BLaER1 (cell line): Measurements from ENCODE around the gene ARHGEF1.

Experiments
- H3K27ac ChIP-seq: shearing (Covaris generic); formaldehyde crosslinking; 2 replicates; pipeline ENCODE4 v1.8.1; 2022
- H3K27me3 ChIP-seq: shearing (Covaris generic); formaldehyde crosslinking; 2 replicates; pipeline ENCODE4 v1.8.1; 2022
- H3K36me3 ChIP-seq: shearing (Covaris generic); formaldehyde crosslinking; 2 replicates; pipeline ENCODE4 v1.8.1; 2022
- H3K4me1 ChIP-seq: shearing (Covaris generic); formaldehyde crosslinking; 2 replicates; pipeline ENCODE4 v1.8.1; 2022
- H3K4me2 ChIP-seq: shearing (Covaris generic); formaldehyde crosslinking; 2 replicates; pipeline ENCODE4 v1.8.1; 2022
- H3K4me3 ChIP-seq: shearing (Covaris generic); formaldehyde crosslinking; 2 replicates; pipeline ENCODE4 v1.8.1; 2022
- H3K9ac ChIP-seq: shearing (Covaris generic); formaldehyde crosslinking; 2 replicates; pipeline ENCODE4 v1.8.1; 2022
- H3K9me3 ChIP-seq: shearing (Covaris generic); formaldehyde crosslinking; 2 replicates; pipeline ENCODE4 v1.8.1; 2022
- H4K20me1 ChIP-seq: shearing (Covaris generic); formaldehyde crosslinking; 2 replicates; pipeline ENCODE4 v1.8.1; 2022
- Cebpa-rat ChIP-seq: shearing (Covaris generic); IDR thresholded peaks from 2 replicates; pipeline ENCODE4 v1.8.1; 2022

ARHGEF1 gene

DNA sequence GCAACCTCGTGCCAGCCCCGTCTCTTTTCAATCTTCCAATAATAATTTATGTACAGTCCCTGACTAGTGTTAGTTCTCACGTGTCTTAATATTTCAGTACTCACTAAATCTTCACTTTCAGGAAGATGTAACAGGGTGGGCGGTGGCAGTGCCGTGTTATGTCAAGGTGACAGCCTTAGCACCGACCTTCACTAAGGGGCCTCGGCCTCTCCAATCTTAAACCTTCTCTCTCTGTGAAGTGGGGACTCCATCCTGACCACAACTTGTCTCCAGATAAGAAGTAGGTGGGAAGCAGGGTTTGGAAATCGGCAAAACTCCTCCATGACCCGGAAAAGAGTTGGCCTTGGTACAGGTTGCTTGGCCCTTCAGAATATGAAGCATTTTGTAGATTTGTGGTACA, 21.1 kb upstream of the ARHGEF1 start:
- Histone ChIP-seq H4K20me1 (peaks cover 62% of the 10 kb centered on the region), H3K9ac (peak overlapping the region; percentile 100), H3K27ac (peak overlapping the region; percentile 100; the same call in 1 of the 2 replicates), H3K4me2 (peak overlapping the region; percentile 99), H3K36me3 (peaks cover 63% of the 10 kb centered on the region), H3K4me3 (peak overlapping the region; percentile 98), H3K9me3 (no peaks in the 10 kb centered on the region), H3K4me1 (peaks cover 83% of the 10 kb centered on the region), H3K27me3 (no peaks in the 10 kb centered on the region)
- no peak for TF ChIP-seq Cebpa-rat

- no peak for TF ChIP-seq Cebpa-rat
- Histone ChIP-seq H3K4me1 (peaks cover 85% of the 10 kb centered on the region), H3K4me2 (peak overlapping the region; percentile 99), H3K36me3 (peaks cover 70% of the 10 kb centered on the region), H3K9ac (peak overlapping the region; percentile 100), H3K9me3 (no peaks in the 10 kb centered on the region), H4K20me1 (peaks cover 69% of the 10 kb centered on the region), H3K27ac (peak overlapping the region; percentile 100), H3K4me3 (peak overlapping the region; percentile 98), H3K27me3 (no peaks in the 10 kb centered on the region)
Observed at GRCh38 chr19:41862445-41862986, 20.5 kb upstream of the ARHGEF1 start.

DNA sequence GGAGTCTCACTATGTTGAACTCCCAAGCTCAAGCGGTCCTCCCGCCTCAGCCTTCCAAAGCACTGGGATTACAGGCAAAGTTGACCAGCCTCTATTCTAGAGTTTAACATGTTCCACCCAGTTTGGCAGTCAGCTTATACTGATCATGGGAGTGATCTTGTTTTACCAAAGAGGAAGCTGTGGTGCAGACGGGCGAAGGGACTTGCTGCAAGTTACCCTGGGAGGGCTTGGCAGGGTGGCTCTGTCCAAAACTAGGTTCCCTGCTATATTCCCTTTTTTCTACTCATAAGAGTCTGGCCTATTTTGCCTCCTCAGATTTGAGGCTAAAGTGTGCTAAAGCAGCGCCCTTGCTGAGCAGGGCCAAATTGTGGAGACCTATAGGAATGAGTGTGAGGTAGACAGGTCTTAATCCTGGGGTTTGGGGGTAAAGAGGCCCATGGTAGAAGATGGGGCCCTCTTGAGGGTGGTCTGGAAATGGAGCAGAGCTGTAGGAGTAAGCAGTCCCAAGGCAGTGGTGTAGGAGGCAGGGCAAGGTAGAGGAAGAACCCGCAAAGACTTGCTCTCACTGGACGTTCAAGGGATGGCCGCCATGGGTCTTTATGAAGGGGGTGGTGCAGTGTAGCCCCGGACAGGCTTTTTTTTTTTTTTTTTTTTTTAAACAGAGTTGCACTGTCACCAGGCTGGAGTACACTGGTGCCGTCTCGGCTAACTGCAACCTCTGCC, 19.6 kb upstream of the ARHGEF1 start:
- Histone ChIP-seq H4K20me1 (peaks cover 77% of the 10 kb centered on the region), H3K4me1 (peaks cover 85% of the 10 kb centered on the region), H3K27me3 (no peaks in the 10 kb centered on the region), H3K4me3 (peak overlapping the region; percentile 98), H3K36me3 (peaks cover 78% of the 10 kb centered on the region), H3K9me3 (no peaks in the 10 kb centered on the region), H3K27ac (peak overlapping the region; percentile 100), H3K9ac (peak overlapping the region; percentile 100), H3K4me2 (peak overlapping the region; percentile 99)
- no peak for TF ChIP-seq Cebpa-rat

DNA sequence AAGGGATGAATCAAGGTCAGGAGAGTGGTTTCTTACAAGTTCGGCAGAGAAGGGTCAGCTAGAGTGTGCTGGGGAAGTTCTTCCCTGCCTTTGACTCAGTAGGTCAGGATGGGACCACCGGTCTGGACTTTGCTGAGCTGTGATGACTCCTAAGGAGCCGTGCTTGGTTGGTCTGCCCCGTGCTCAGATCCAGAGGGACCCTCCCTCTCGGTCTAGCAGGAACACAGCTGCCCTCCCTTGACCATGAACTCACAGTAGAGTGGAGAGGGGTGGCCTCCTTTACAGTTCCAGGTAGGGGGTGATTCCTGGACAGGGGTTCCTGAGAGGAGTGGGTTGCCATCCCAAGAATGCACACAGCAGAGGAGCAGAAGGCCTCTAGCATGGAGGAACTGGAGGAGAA, 18.6 kb upstream of the ARHGEF1 start:
- Histone ChIP-seq H3K36me3 (peaks cover 88% of the 10 kb centered on the region), H3K9me3 (no peaks in the 10 kb centered on the region), H3K4me2 (peak overlapping the region; percentile 99), H3K4me1 (peaks cover 86% of the 10 kb centered on the region), H3K4me3 (no peak overlapping the region), H3K27me3 (no peaks in the 10 kb centered on the region), H3K9ac (peak overlapping the region; percentile 100), H3K27ac (peak overlapping the region; percentile 48), H4K20me1 (peaks cover 88% of the 10 kb centered on the region)
- TF ChIP-seq Cebpa-rat = no peak

GRCh38 chr19:41866284-41866683, 16.7 kb upstream of the ARHGEF1 start:
- H3K9ac ChIP-seq = peak overlapping the region; percentile 74
- peak overlapping the region; percentile 55; the same call in 1 of the 2 replicates for H3K27ac ChIP-seq
- H3K4me3 ChIP-seq = no peak overlapping the region
- H3K36me3 ChIP-seq = peaks cover 100% of the 10 kb centered on the region
- H3K4me2 ChIP-seq = peak overlapping the region; percentile 99
- peaks cover 100% of the 10 kb centered on the region for H3K4me1 ChIP-seq
- peaks cover 100% of the 10 kb centered on the region for H4K20me1 ChIP-seq
- no peaks in the 10 kb centered on the region for H3K9me3 ChIP-seq
- TF ChIP-seq Cebpa-rat = no peak
- H3K27me3 ChIP-seq = no peaks in the 10 kb centered on the region

- Histone ChIP-seq H3K27ac (peak overlapping the region; percentile 97), H3K27me3 (no peaks in the 10 kb centered on the region), H3K9ac (peak overlapping the region; percentile 74), H3K4me1 (peaks cover 100% of the 10 kb centered on the region), H3K36me3 (peaks cover 91% of the 10 kb centered on the region), H3K4me2 (peak overlapping the region; percentile 99), H3K4me3 (peak overlapping the region; percentile 31; the same call in 1 of the 2 replicates), H3K9me3 (no peaks in the 10 kb centered on the region), H4K20me1 (peaks cover 94% of the 10 kb centered on the region)
- no peak for TF ChIP-seq Cebpa-rat
Observed at GRCh38 chr19:41868120-41868988, 14.6 kb upstream of the ARHGEF1 start.

- H3K4me1 ChIP-seq = peaks cover 100% of the 10 kb centered on the region
- H3K9ac ChIP-seq = peak overlapping the region; percentile 74
- H3K36me3 ChIP-seq = peaks cover 85% of the 10 kb centered on the region
- peak overlapping the region; percentile 99 for H3K4me2 ChIP-seq
- H3K27me3 ChIP-seq = no peaks in the 10 kb centered on the region
- peak overlapping the region; percentile 31; the same call in 1 of the 2 replicates for H3K4me3 ChIP-seq
- TF ChIP-seq Cebpa-rat = no peak
- no peaks in the 10 kb centered on the region for H3K9me3 ChIP-seq
- H3K27ac ChIP-seq = peak overlapping the region; percentile 97
- H4K20me1 ChIP-seq = peaks cover 88% of the 10 kb centered on the region
Observed at GRCh38 chr19:41868989-41869300, 14.0 kb upstream of the ARHGEF1 start.

GRCh38 chr19:41869374-41869955, 13.5 kb upstream of the ARHGEF1 start:
- Histone ChIP-seq H3K4me2 (peak overlapping the region; percentile 99), H3K36me3 (peaks cover 80% of the 10 kb centered on the region), H3K4me1 (peaks cover 100% of the 10 kb centered on the region), H3K9me3 (no peaks in the 10 kb centered on the region), H3K27ac (peak overlapping the region; percentile 97), H4K20me1 (peaks cover 83% of the 10 kb centered on the region), H3K27me3 (no peaks in the 10 kb centered on the region), H3K9ac (peak overlapping the region; percentile 74), H3K4me3 (peak overlapping the region; percentile 31; the same call in 1 of the 2 replicates)
- TF ChIP-seq Cebpa-rat = no peak

DNA sequence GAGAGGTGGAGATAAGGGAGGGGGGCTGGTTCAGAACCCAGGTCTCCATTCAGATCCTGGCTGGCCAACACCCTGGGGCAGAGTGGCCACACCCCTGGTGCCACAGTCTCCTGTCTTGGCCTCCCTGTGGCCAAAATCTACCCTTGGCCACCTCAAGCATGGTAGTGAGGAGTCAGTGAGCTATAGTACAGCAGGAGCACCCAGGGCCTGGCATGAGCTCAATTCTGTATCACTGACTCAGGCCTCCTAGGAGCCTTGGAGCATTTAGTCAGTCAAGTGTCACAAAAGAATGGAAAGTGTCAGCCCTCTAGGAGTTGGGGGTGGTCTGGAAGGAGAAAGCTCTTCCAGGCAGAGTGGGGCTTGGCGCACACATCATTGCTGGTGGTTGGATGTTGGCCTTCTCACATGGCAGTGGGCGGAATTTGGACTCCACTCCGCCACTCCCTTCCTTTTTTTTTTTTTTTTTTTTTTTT, 12.5 kb upstream of the ARHGEF1 start:
- Histone ChIP-seq H3K4me2 (peak overlapping the region; percentile 99), H4K20me1 (peaks cover 74% of the 10 kb centered on the region), H3K27ac (peak overlapping the region; percentile 97), H3K4me1 (peaks cover 100% of the 10 kb centered on the region), H3K27me3 (no peaks in the 10 kb centered on the region), H3K4me3 (no peak overlapping the region), H3K9me3 (no peaks in the 10 kb centered on the region), H3K36me3 (peaks cover 70% of the 10 kb centered on the region), H3K9ac (peak overlapping the region; percentile 74)
- no peak for TF ChIP-seq Cebpa-rat
